Liver (tissue), 3 donors: ENCODE measurements around the gene TMEM132E.

Experiments
- ATF3 ChIP-seq: IDR thresholded peaks from 2 replicates; pipeline ENCODE4 v1.6.1; 2016; ENCODE audit warnings: antibody characterized with exemption
- CTCF ChIP-seq: fragments of 150-350 bp; IDR thresholded peaks from 2 replicates; pipeline ENCODE4 v1.5.1; 2017; ENCODE audit warnings: improper control_type of control experiment, low read depth, low read length; ENCODE audit not compliant: missing input control
- EGR1 ChIP-seq, 2 donors: IDR thresholded peaks; 2 replicates each; pipeline ENCODE4 v1.6.1; 2016 to 2018; ENCODE audit warnings: antibody characterized with exemption in 2 of 2, low read depth in 2 of 2
- FOXA1 ChIP-seq: IDR thresholded peaks from 2 replicates; pipeline ENCODE4 v1.6.1; 2016; ENCODE audit warnings: antibody characterized with exemption
- HNF4A ChIP-seq, 2 donors: conservative IDR thresholded peaks; 2 replicates each; pipeline ENCODE4 v1.6.1; 2016; ENCODE audit warnings: antibody characterized with exemption in 2 of 2, mild to moderate bottlenecking in 2 of 2
- JUND ChIP-seq, 2 donors: IDR thresholded peaks; 2 replicates each; pipeline ENCODE4 v1.6.1; 2016; ENCODE audit warnings: antibody characterized with exemption in 2 of 2
- MAX ChIP-seq: IDR thresholded peaks from 2 replicates; pipeline ENCODE4 v1.6.1; 2016; ENCODE audit warnings: antibody characterized with exemption
- REST ChIP-seq: IDR thresholded peaks from 2 replicates; pipeline ENCODE4 v1.6.1; 2016; ENCODE audit warnings: antibody characterized with exemption, mild to moderate bottlenecking
- SP1 ChIP-seq: IDR thresholded peaks from 2 replicates; pipeline ENCODE4 v1.6.1; 2018; ENCODE audit warnings: antibody characterized with exemption, mild to moderate bottlenecking
- TAF1 ChIP-seq: conservative IDR thresholded peaks from 2 replicates; pipeline ENCODE4 v1.6.1; 2016; ENCODE audit warnings: antibody characterized with exemption, mild to moderate bottlenecking
- YY1 ChIP-seq: IDR thresholded peaks from 2 replicates; pipeline ENCODE4 v1.6.1; 2016; ENCODE audit warnings: antibody characterized with exemption, mild to moderate bottlenecking
- donor health status: healthy.
- donor health status: healthy.

- no peak for TF ChIP-seq CTCF
- TF ChIP-seq MAX = no peak
- no peak for TF ChIP-seq REST
- no peak for TF ChIP-seq ATF3
- TF ChIP-seq HNF4A (conservative IDR thresholded peaks at IDR 0.05) = no peak
- no peak for TF ChIP-seq TAF1
- TF ChIP-seq JUND (IDR thresholded peaks at IDR 0.05) = no peak
- no peak for TF ChIP-seq EGR1 (IDR thresholded peaks at IDR 0.05; ENCODE audit: low read depth in 2 of 2)
- no peak for TF ChIP-seq FOXA1
- no peak for TF ChIP-seq YY1
- no peak for TF ChIP-seq SP1
Measured at GRCh38 chr17:34601416-34601815, 22.0 kb downstream of the TMEM132E start.
